ENCODE data around the gene INTS1. TPM values are rescaled to one million over a fixed set of nuclear protein-coding genes. Genes with fewer than 3 reads are reported as not detected.

The INTS1 gene
- total RNA-seq, 1 experiment from 2014 or later: 161 TPM

- TF ChIP-seq ZNF425 (CRISPR knock-in tag; conservative IDR thresholded peaks at IDR 0.05) (no peak), MYBL2 (CRISPR knock-in tag; IDR thresholded peaks at IDR 0.05) (no peak), ZNF512 (CRISPR knock-in tag; IDR thresholded peaks at IDR 0.05; ENCODE audit: borderline replicate concordance) (no peak), E2F5 (CRISPR knock-in tag; IDR thresholded peaks at IDR 0.05) (no peak), MAX (CRISPR knock-in tag; IDR thresholded peaks at IDR 0.05) (no peak), FOXK1 (CRISPR knock-in tag; IDR thresholded peaks at IDR 0.05) (no peak), GTF2I (CRISPR knock-in tag; conservative IDR thresholded peaks at IDR 0.05) (no peak), OVOL2 (CRISPR knock-in tag; IDR thresholded peaks at IDR 0.05; ENCODE audit: borderline replicate concordance) (no peak), ZBTB43 (CRISPR knock-in tag; IDR thresholded peaks at IDR 0.05) (no peak)
These were observed 53.8 kb downstream of the INTS1 start (continued) for GRCh38 chr7:1450431-1450830.

- no peaks in the 10 kb centered on the region for H3K4me1 Mint-ChIP-seq
- DNase-seq (ENCODE audit: low spot score): no peak
- H3K27me3 Mint-ChIP-seq (ENCODE audit: low read depth): no peaks in the 10 kb centered on the region
- H3K9me3 Mint-ChIP-seq: no peaks in the 10 kb centered on the region
- no peak for TF ChIP-seq ZMAT4 (CRISPR knock-in tag; IDR thresholded peaks at IDR 0.05)
- TF ChIP-seq JAZF1 (CRISPR knock-in tag; IDR thresholded peaks at IDR 0.05): no peak
- no peak for TF ChIP-seq MXD4 (CRISPR knock-in tag; IDR thresholded peaks at IDR 0.05; ENCODE audit: borderline replicate concordance)
- TF ChIP-seq ZNF317 (CRISPR knock-in tag; IDR thresholded peaks at IDR 0.05; ENCODE audit: borderline replicate concordance, low read depth): no peak
- TF ChIP-seq TCF7 (CRISPR knock-in tag; IDR thresholded peaks at IDR 0.05; ENCODE audit: low read depth): no peak
- TF ChIP-seq ATF6 (CRISPR knock-in tag; IDR thresholded peaks at IDR 0.05): no peak
- TF ChIP-seq AR (CRISPR knock-in tag; IDR thresholded peaks at IDR 0.05): no peak
- no peak for TF ChIP-seq ETV6 (CRISPR knock-in tag; IDR thresholded peaks at IDR 0.05)
- TF ChIP-seq USF1 (CRISPR knock-in tag; IDR thresholded peaks at IDR 0.05): no peak
- no peak for TF ChIP-seq IRF2 (CRISPR knock-in tag; IDR thresholded peaks at IDR 0.05; ENCODE audit: borderline replicate concordance, low read depth)
- TF ChIP-seq NR3C1 (CRISPR knock-in tag; conservative IDR thresholded peaks at IDR 0.05; ENCODE audit: low read depth): no peak
- no peak for ATAC-seq
- CTCF ChIA-PET: interaction anchor here (1.0 to 1.2 kb wide), 2 partner anchors 9 to 17 kb away, joined by 3 to 5 read pairs; no protein-coding TSS in a partner anchor
- H3K4me3 Mint-ChIP-seq: no peak overlapping the region
- H3K27ac Mint-ChIP-seq: no peak overlapping the region
- no peaks in the 10 kb centered on the region for H3K36me3 Mint-ChIP-seq
- POLR2A ChIA-PET: no interaction called here
These were observed 54.2 kb downstream of the INTS1 start for GRCh38 chr7:1449951-1450350.
